GM12873 (cell line): ENCODE results near the gene MAP2.

Experiments used
- TF ChIP-seq, protein P1 (sequence below): IDR thresholded peaks from 2 replicates; pipeline ENCODE4 v1.5.1; 2012; ENCODE audit warnings: low read depth, mild to moderate bottlenecking, moderate library complexity, low read length, control low read depth; ENCODE audit not compliant: insufficient read depth; ENCODE audit errors: missing control alignments

Gene MAP2

DNA sequence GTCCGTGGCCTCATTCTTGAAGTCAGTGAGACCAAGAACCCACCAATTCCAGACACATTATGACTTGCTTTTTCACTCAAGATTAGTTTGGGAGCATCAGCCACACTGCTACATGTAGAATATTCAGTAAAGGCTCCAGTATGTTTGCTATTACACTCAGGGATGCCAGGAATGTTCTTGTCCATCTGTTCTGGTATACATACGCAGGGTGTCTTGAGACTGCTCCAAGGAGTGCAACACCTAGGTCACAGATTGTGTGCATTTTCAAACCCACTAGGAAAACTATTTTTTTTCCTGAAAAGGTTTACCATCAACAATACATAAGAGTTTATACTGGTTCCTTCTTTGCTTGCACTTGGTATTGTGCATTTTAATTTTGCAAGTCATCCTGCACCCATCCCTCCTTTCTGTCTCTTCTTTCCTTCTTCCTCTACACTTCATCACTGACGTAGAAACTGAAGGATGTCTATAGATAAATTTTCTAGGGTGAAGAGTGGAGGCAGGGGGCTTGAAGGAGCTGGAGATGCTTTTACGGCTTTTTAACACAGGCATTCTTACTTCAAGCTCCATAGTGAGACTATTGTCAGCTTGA is 35.3 kb upstream of the MAP2 start:
- TF ChIP-seq, protein P1, sequence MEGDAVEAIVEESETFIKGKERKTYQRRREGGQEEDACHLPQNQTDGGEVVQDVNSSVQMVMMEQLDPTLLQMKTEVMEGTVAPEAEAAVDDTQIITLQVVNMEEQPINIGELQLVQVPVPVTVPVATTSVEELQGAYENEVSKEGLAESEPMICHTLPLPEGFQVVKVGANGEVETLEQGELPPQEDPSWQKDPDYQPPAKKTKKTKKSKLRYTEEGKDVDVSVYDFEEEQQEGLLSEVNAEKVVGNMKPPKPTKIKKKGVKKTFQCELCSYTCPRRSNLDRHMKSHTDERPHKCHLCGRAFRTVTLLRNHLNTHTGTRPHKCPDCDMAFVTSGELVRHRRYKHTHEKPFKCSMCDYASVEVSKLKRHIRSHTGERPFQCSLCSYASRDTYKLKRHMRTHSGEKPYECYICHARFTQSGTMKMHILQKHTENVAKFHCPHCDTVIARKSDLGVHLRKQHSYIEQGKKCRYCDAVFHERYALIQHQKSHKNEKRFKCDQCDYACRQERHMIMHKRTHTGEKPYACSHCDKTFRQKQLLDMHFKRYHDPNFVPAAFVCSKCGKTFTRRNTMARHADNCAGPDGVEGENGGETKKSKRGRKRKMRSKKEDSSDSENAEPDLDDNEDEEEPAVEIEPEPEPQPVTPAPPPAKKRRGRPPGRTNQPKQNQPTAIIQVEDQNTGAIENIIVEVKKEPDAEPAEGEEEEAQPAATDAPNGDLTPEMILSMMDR, result no peak

DNA sequence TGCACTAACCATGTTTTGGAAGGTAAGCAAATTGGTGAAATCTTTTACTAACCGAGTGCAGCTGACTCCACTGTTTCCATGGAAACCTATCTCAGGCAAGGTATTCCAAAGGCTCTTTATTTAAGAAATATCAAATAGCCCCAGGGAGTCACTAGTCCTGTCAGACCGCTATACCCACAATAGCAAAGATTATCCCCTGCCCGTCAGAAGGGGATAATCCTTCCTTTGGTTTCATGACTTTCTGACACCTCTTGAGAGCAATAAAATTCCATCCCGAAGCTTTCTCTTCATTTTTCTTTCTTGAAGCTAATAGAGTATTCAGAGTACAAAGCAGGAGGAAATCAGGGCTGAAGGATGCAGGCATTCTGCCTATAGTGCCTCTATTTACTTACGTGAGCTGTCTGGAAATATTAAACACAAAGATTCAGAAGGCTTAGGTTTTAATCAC is 34.7 kb upstream of the MAP2 start:
- TF ChIP-seq, protein P1, result no peak

- TF ChIP-seq, protein P1, result no peak
Observed at GRCh38 chr2:209390839-209391238, 33.0 kb upstream of the MAP2 start.

GRCh38 chr2:209391776-209392401 is 32.0 kb upstream of the MAP2 start:
- TF ChIP-seq, protein P1, result no peak

GRCh38 chr2:209395229-209395628 is 28.6 kb upstream of the MAP2 start:
- TF ChIP-seq, protein P1, result no peak

DNA sequence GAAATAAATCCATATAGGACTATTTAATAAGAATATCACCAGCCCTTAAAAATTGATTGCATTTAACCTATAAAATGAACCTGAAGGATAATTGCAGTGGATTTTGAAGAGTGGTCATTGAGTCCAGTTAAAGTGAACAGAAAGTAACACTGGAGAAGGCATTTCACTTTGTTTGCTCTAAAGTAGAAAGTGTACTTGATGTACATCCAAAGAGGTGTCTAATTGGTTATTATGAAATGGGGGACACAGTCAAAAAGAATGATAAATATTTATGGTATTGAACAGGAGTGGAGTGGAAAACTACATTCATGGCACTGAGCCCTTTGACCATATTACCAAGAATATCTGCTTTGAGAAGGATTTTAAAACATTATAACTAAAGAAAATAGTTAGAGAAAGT is 28.2 kb upstream of the MAP2 start:
- TF ChIP-seq, protein P1, result no peak

- TF ChIP-seq, protein P1, result no peak
Observed at GRCh38 chr2:209398463-209398862, 25.4 kb upstream of the MAP2 start.
